PC-3 (cell line): ENCODE data around the gene KLHL40. TPM values are rescaled to one million over a fixed set of nuclear protein-coding genes. Genes with fewer than 3 reads are reported as not detected.

Experiments used
- ATAC-seq: fragments of 200-7000 bp; cut with Tn5 transposase; 2 replicates; pipeline ENCODE4 v1.9.1; 2020; ENCODE audit warnings: mild to moderate bottlenecking, moderate library complexity
- BruUV-seq: library from RNA; stranded (reverse); fragments of 400-500 nt; replicated peaks from 2 replicates; lab custom pipeline; 2021; lab: Mats Ljungman, UMichigan
- CTCF ChIA-PET: fragments of 300-600 bp; sonication (Branson Sonifier 250); formaldehyde crosslinking; loops from one replicate; lab custom pipeline; 2022; ENCODE audit warnings: antibody characterized with exemption; lab: Charles Lee
- POLR2A ChIA-PET: fragments of 300-600 bp; sonication (Branson Sonifier 250); formaldehyde crosslinking; loops from one replicate; lab custom pipeline; 2022; ENCODE audit warnings: antibody characterized with exemption; ENCODE audit not compliant: unreplicated experiment; lab: Charles Lee
- DNase-seq: peaks from one replicate; pipeline ENCODE4 v3.0.0-alpha.2; 2015
- H2AFZ ChIP-seq: fragments of 300-600 bp; sonication (generic); 2 replicates; pipeline ENCODE4 v1.6.0; 2016; ENCODE audit warnings: antibody characterized with exemption, low read length
- H3F3A ChIP-seq: fragments of 300-600 bp; sonication (generic); one replicate; pipeline ENCODE4 v1.6.0; 2017; ENCODE audit warnings: antibody characterized with exemption, low read length, control low read depth, mild to moderate bottlenecking; ENCODE audit not compliant: unreplicated experiment
- H3K27ac ChIP-seq: fragments of 300-600 bp; sonication (generic); 2 replicates; pipeline ENCODE4 v1.5.1; 2016; ENCODE audit warnings: mild to moderate bottlenecking, low read length
- H3K27me3 ChIP-seq: fragments of 300-600 bp; sonication (generic); 2 replicates; pipeline ENCODE4 v1.6.1; 2016; ENCODE audit warnings: low read length, mixed read lengths
- H3K36me3 ChIP-seq: fragments of 300-600 bp; sonication (generic); 2 replicates; pipeline ENCODE4 v1.6.1; 2016; ENCODE audit warnings: low read depth, mixed run types, low read length, mixed read lengths
- H3K4me1 ChIP-seq: fragments of 300-600 bp; sonication (generic); 2 replicates; pipeline ENCODE4 v1.5.1; 2016; ENCODE audit warnings: low read length; ENCODE audit not compliant: insufficient read depth
- H3K4me2 ChIP-seq: fragments of 300-600 bp; sonication (generic); 2 replicates; pipeline ENCODE4 v1.6.0; 2016; ENCODE audit warnings: low read length
- H3K4me3 ChIP-seq: fragments of 300-600 bp; sonication (generic); 2 replicates; pipeline ENCODE4 v1.5.1; 2016; ENCODE audit warnings: mild to moderate bottlenecking, low read length, mixed read lengths
- H3K79me2 ChIP-seq: fragments of 300-600 bp; sonication (generic); 2 replicates; pipeline ENCODE4 v1.6.1; 2017; ENCODE audit warnings: low read length, mixed read lengths
- H3K9ac ChIP-seq: fragments of 300-600 bp; sonication (generic); 2 replicates; pipeline ENCODE4 v1.6.0; 2016; ENCODE audit warnings: mild to moderate bottlenecking, low read length
- H3K9me2 ChIP-seq: fragments of 300-600 bp; sonication (generic); replicated peaks from 2 replicates; pipeline ENCODE4 v1.6.1; 2016; ENCODE audit warnings: mixed run types, low read length, mixed read lengths
- H3K9me3 ChIP-seq: fragments of 300-600 bp; sonication (generic); 2 replicates; pipeline ENCODE4 v1.6.1; 2016; ENCODE audit warnings: low read length, mixed read lengths
- H4K20me1 ChIP-seq: fragments of 300-600 bp; sonication (generic); 2 replicates; pipeline ENCODE4 v1.6.1; 2016; ENCODE audit warnings: low read length, mixed read lengths
- CTCF ChIP-seq: fragments of 300-600 bp; sonication (generic); conservative IDR thresholded peaks from 2 replicates; pipeline ENCODE4 v1.5.1; 2017; ENCODE audit warnings: antibody characterized with exemption, low read depth, mild to moderate bottlenecking, low read length
- EZH2 ChIP-seq: fragments of 300-600 bp; sonication (generic); IDR thresholded peaks from one replicate; pipeline ENCODE4 v1.6.1; 2017; ENCODE audit warnings: antibody characterized with exemption, mild to moderate bottlenecking, low read length; ENCODE audit not compliant: unreplicated experiment
- EZH2phosphoT487 ChIP-seq: fragments of 300-600 bp; sonication (generic); IDR thresholded peaks from 2 replicates; pipeline ENCODE4 v1.6.1; 2018; ENCODE audit warnings: mild to moderate bottlenecking, antibody characterized with exemption, low read length, borderline replicate concordance
- intact Hi-C: fragments of 100-400 bp; cut with micrococcal nuclease; formaldehyde crosslinking; loops from 2 replicates; pipeline ENCODE4 v1.9.0; 2023
- total RNA-seq: library from RNA; depleted of rRNA; stranded (reverse); fragments of >200 nt; gene quantifications from 2 replicates; pipeline ENCODE4 v1.2.3, GENCODE V29; 2014

The KLHL40 gene
- total RNA-seq, 1 experiment from 2014 or later: not detected

DNA sequence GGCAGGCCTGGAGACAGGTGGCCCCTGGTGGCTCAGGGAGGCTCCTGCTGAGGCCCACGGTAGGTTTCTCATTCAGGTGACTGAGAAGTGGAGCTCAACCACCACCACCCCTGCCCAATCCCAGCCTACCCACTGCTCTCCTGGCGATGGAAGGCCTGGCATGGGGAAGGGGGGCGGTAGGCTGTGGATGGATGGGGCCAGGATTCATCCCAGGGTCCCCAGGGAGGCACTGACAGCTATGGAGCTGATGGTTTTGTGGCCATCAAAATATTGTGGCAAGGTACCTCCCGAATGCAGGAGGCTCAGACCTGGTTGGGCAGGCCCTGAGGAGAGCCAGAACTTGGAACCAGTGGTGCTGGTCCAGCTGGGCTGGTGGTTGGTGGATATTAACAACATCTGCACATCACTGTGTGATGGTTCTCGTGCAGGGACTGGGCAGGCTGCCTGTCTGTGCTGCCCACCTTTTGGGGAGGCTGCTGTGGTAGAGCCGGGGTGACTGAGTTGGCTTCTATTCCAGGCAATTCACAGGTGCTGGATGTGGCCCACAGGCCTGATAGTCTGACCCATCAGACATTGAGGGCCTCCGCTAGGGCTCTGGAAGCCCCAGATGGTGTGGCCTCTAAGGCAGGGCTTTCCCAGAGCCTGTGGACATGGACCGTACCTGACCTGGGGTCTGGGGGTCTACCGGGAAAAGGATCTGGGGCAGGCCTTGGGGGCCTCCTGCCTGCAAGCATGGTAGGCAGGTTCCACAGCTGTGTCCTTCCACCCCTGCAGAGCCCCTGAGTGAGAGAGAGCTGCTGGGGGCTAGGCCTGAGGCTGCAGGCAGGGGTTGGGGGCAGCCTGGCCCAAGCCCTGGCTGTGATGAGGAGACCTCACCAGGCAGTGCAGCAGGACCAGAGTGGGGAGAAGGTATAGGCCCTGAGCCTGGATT lies 28.4 kb upstream of the KLHL40 start:
- ATAC-seq: no peak

GRCh38 chr3:42657675-42658074 lies 27.7 kb upstream of the KLHL40 start:
- Histone ChIP-seq H3K79me2 (0 out of 2 replicates have a peak, but pooled peaks cover 8% of the 10 kb centered on the region), H3K9me2 (no peaks in the 10 kb centered on the region), H3K4me3 (no peak overlapping the region), H3K36me3 (no peaks in the 10 kb centered on the region), H3K27me3 (no peaks in the 10 kb centered on the region), H3K4me2 (no peak overlapping the region), H3K9ac (no peak overlapping the region), H3K9me3 (no peaks in the 10 kb centered on the region), H3K4me1 (peaks cover 11% of the 10 kb centered on the region), H3K27ac (no peak overlapping the region), H3F3A (no peaks in the 10 kb centered on the region), H4K20me1 (no peaks in the 10 kb centered on the region), H2AFZ (no peak overlapping the region)
- ATAC-seq (no peak), DNase-seq (no peak)
- POLR2A ChIA-PET: no interaction called here
- CTCF ChIA-PET: interaction anchor here (0.6 kb wide), 1 partner anchor 54 kb away, joined by 4 read pairs; no protein-coding TSS in a partner anchor
- BruUV-seq: no TSS peak
- intact Hi-C loops: no loop called here
- TF ChIP-seq EZH2 (no peak), CTCF (no peak), EZH2phosphoT487 (no peak)

More for the DNA sequence above, 28.4 kb upstream of the KLHL40 start:
- H3K9me2 ChIP-seq: no peaks in the 10 kb centered on the region
- H4K20me1 ChIP-seq: no peaks in the 10 kb centered on the region
- no peak for DNase-seq
- H3K4me1 ChIP-seq: peaks cover 18% of the 10 kb centered on the region
- H3K79me2 ChIP-seq: 0 out of 2 replicates have a peak, but pooled peaks cover 8% of the 10 kb centered on the region
- H3K27me3 ChIP-seq: no peaks in the 10 kb centered on the region
- no peak overlapping the region for H3K27ac ChIP-seq
- no peak overlapping the region for H3K9ac ChIP-seq
- no peaks in the 10 kb centered on the region for H3K36me3 ChIP-seq
- no peak overlapping the region for H3K4me2 ChIP-seq
- TF ChIP-seq CTCF (no peak), EZH2 (no peak), EZH2phosphoT487 (no peak)
- ChIA-PET CTCF (no interaction called here), POLR2A (no interaction called here)
- intact Hi-C loops: no loop called here
- no peaks in the 10 kb centered on the region for H3K9me3 ChIP-seq
- H2AFZ ChIP-seq: no peak overlapping the region
- BruUV-seq: no TSS peak
- H3K4me3 ChIP-seq: no peak overlapping the region
- H3F3A ChIP-seq: no peaks in the 10 kb centered on the region
